ENCODE results near the gene AGPAT2.

The AGPAT2 gene

DNA sequence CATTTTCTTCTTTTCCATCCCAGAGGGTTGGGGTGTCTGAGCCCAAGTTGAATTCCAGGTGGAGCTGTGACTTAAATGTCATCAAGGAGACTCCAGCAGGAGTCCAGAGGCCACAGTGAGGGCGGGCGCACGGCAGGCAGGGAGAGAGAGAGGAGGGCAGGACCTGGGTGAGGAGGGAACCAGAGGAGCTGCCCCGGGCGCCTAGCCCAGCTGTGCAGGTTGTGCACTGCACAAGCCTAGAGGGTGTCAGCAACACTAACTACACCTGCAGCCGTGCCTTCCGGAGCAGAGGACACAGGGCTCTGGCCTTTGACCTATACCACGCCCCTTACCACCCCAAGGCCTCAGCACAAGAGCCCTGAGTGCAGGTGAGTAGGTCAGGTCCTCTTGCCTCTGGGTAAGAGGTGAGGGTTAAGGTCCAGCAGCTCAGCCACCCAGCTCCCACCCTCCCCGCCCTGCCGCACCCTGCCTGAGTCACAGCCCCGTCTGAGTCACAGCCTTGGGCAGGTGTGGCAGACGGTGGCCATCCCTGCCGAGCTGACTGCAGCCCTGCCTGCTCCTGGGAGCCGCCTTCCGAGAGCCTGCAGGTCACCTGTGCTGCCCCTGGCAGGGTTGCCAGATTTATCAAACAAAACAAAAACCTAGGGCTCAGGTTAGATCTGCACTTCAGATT lies 6.4 kb upstream of the AGPAT2 start:
- Histone ChIP-seq H3K27me3 (ENCODE audit: control insufficient read depth, insufficient read depth, low read length) (no peaks in the 10 kb centered on the region), H3K9me3 (ENCODE audit: control insufficient read depth, insufficient read depth, low read length) (no peaks in the 10 kb centered on the region), H3K4me1 (ENCODE audit: control insufficient read depth, insufficient read depth, low read length) (peaks cover 13% of the 10 kb centered on the region), H3K4me3 (ENCODE audit: low read length) (no peak overlapping the region), H3K36me3 (ENCODE audit: control insufficient read depth, insufficient read depth, low read length) (no peaks in the 10 kb centered on the region), H3K27ac (ENCODE audit: low read length) (no peak overlapping the region)
- no peak for DNase-seq (ENCODE audit: low read depth, low spot score)
- no CpG with 5 or more reads among the region's 15 CpGs for WGBS (ENCODE audit: insufficient coverage, insufficient read length)

DNA sequence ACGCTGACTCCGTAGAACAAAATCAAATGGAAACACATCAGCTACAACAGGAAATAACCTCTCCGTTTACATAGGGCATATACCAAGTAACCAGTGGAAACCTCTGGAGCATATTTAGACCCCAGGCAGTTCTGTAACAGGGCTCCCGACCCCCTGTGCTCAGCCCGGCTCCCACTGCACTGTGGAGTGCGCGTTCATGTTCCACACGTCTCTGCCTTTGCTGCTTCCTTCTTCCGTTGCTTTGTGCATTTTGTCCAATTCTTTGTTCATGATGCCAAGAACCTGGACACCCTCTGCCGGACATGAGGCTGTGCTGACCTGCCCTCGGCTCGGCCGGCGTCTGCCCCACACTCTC lies 5.9 kb upstream of the AGPAT2 start:
- DNase-seq (ENCODE audit: low read depth, low spot score), result no peak
- no CpG with 5 or more reads among the region's 14 CpGs for WGBS (ENCODE audit: insufficient coverage, insufficient read length)
- Histone ChIP-seq H3K9me3 (ENCODE audit: control insufficient read depth, insufficient read depth, low read length) (no peaks in the 10 kb centered on the region), H3K4me1 (ENCODE audit: control insufficient read depth, insufficient read depth, low read length) (peaks cover 13% of the 10 kb centered on the region), H3K4me3 (ENCODE audit: low read length) (no peak overlapping the region), H3K27ac (ENCODE audit: low read length) (no peak overlapping the region), H3K36me3 (ENCODE audit: control insufficient read depth, insufficient read depth, low read length) (no peaks in the 10 kb centered on the region), H3K27me3 (ENCODE audit: control insufficient read depth, insufficient read depth, low read length) (no peaks in the 10 kb centered on the region)

GRCh38 chr9:136692185-136693134 lies 5.2 kb upstream of the AGPAT2 start:
- Histone ChIP-seq H3K4me3 (ENCODE audit: low read length) (no peak overlapping the region), H3K9me3 (ENCODE audit: control insufficient read depth, insufficient read depth, low read length) (no peaks in the 10 kb centered on the region), H3K36me3 (ENCODE audit: control insufficient read depth, insufficient read depth, low read length) (no peaks in the 10 kb centered on the region), H3K4me1 (ENCODE audit: control insufficient read depth, insufficient read depth, low read length) (peaks cover 14% of the 10 kb centered on the region), H3K27me3 (ENCODE audit: control insufficient read depth, insufficient read depth, low read length) (no peaks in the 10 kb centered on the region), H3K27ac (ENCODE audit: low read length) (no peak overlapping the region)
- no peak for DNase-seq (ENCODE audit: low read depth, low spot score)
- WGBS (ENCODE audit: insufficient coverage, insufficient read length), result no CpG with 5 or more reads among the region's 46 CpGs

DNA sequence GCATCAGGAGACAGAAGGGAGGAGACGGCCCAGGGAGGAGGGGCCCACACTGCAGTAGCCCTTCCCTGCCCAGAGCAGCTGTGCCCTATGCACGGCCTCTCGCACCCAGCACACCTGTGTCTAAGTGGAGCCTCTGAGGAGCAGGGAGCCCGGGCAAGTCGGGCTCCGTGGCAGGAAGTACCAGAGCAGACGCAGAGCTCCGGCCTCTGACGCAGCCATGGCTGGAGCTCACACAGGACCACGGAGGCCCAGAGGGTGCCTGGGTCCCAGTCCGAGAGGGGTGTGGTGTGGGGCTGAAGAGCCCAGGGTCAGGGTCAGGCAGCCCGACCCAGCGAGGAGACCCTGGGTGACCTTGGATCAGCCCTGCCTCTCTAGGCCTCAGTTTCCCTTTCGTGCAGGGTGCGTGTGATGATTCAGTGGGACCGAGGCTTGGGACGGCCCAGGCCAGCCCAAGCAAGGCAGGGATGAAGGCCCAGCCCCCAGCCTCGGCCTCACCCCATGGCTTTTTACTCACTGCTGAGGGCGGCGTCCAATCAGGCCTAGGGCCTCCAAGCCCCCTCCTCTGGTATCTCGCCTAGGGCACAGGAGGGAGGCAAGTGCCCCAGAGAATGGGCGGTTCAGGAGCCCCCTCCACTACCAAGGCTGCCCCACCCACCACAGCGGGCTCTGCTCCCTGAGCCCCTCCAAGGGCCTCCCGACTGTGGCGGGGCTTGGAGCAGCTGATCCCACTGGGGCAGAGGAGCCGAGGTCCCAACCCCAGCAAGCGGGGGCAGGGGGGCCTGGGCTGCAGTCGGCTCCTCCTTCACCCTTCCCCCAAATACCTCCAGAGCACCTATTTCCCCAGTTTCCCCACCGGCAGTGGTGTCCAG lies 4.3 kb upstream of the AGPAT2 start:
- no peak for DNase-seq (ENCODE audit: low read depth, low spot score)
- no CpG with 5 or more reads among the region's 29 CpGs for whole genome bisulfite sequencing (ENCODE audit: insufficient coverage, insufficient read length)
- no peaks in the 10 kb centered on the region for H3K36me3 ChIP-seq (ENCODE audit: control insufficient read depth, insufficient read depth, low read length)
- H3K27ac ChIP-seq (ENCODE audit: low read length), result no peak overlapping the region
- H3K4me3 ChIP-seq (ENCODE audit: low read length), result no peak overlapping the region
- H3K9me3 ChIP-seq (ENCODE audit: control insufficient read depth, insufficient read depth, low read length), result no peaks in the 10 kb centered on the region
- H3K27me3 ChIP-seq (ENCODE audit: control insufficient read depth, insufficient read depth, low read length), result no peaks in the 10 kb centered on the region
- H3K4me1 ChIP-seq (ENCODE audit: control insufficient read depth, insufficient read depth, low read length), result peaks cover 11% of the 10 kb centered on the region

GRCh38 chr9:136690806-136691261 lies 3.6 kb upstream of the AGPAT2 start:
- Histone ChIP-seq H3K36me3 (ENCODE audit: control insufficient read depth, insufficient read depth, low read length) (no peaks in the 10 kb centered on the region; the same call in 1 of the 2 replicates), H3K4me3 (ENCODE audit: low read length) (no peak overlapping the region), H3K9me3 (ENCODE audit: control insufficient read depth, insufficient read depth, low read length) (no peaks in the 10 kb centered on the region), H3K27me3 (ENCODE audit: control insufficient read depth, insufficient read depth, low read length) (no peaks in the 10 kb centered on the region), H3K4me1 (ENCODE audit: control insufficient read depth, insufficient read depth, low read length) (peaks cover 14% of the 10 kb centered on the region), H3K27ac (ENCODE audit: low read length) (no peak overlapping the region)
- WGBS (ENCODE audit: insufficient coverage, insufficient read length), result no CpG with 5 or more reads among the region's 15 CpGs
- DNase-seq (ENCODE audit: low read depth, low spot score), result no peak

DNA sequence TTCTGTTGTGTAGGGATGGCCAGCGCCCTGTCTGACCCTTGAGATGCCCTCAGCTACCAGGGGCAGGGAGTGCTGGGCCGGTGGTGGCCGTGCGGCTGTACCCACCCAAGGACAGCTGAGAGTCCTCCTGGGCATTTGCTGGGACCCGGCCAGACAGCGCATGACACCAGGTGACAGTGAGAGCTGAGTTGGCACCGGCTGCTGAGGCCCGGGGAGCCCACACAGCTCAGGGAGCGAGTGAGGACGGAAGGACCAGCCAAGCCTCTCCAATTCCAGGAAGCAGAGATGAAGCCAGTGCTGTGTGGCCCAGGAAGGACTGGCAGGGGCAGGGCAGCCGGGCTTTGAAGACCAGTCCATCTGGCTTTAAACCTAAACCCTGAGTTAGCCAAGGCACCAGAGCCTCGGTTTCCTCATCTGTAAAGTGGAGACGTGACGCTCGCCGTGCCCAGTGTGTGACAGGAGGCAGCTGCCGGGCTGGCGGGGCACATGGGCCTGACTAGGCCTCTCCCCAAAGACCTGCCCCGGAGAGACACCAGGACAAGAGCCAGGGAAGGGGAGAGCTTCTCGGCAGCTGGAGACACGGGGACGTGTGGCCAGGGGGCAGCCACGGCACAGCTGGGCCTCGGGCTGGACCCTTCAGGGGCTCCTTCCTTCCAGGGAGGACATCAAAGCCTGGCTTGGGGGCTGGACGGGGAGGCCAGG lies 3.0 kb upstream of the AGPAT2 start:
- peaks cover 16% of the 10 kb centered on the region for H3K4me1 ChIP-seq (ENCODE audit: control insufficient read depth, insufficient read depth, low read length)
- H3K27me3 ChIP-seq (ENCODE audit: control insufficient read depth, insufficient read depth, low read length), result no peaks in the 10 kb centered on the region

GRCh38 chr9:136689108-136689460 lies 1.8 kb upstream of the AGPAT2 start:
- no peaks in the 10 kb centered on the region for H3K27me3 ChIP-seq (ENCODE audit: control insufficient read depth, insufficient read depth, low read length)
- H3K27ac ChIP-seq (ENCODE audit: low read length), result no peak overlapping the region
- no peaks in the 10 kb centered on the region for H3K9me3 ChIP-seq (ENCODE audit: control insufficient read depth, insufficient read depth, low read length)
- peaks cover 12% of the 10 kb centered on the region for H3K4me1 ChIP-seq (ENCODE audit: control insufficient read depth, insufficient read depth, low read length)
- H3K4me3 ChIP-seq (ENCODE audit: low read length), result no peak overlapping the region
- no CpG with 5 or more reads among the region's 7 CpGs for WGBS (ENCODE audit: insufficient coverage, insufficient read length)
- DNase-seq (ENCODE audit: low read depth, low spot score), result no peak
- H3K36me3 ChIP-seq (ENCODE audit: control insufficient read depth, insufficient read depth, low read length), result no peaks in the 10 kb centered on the region; the same call in 1 of the 2 replicates

More for the DNA sequence above, 3.0 kb upstream of the AGPAT2 start:
- H3K4me3 ChIP-seq (ENCODE audit: low read length), result no peak overlapping the region
- DNase-seq (ENCODE audit: low read depth, low spot score), result no peak
- H3K9me3 ChIP-seq (ENCODE audit: control insufficient read depth, insufficient read depth, low read length), result no peaks in the 10 kb centered on the region
- H3K27ac ChIP-seq (ENCODE audit: low read length), result no peak overlapping the region
- H3K36me3 ChIP-seq (ENCODE audit: control insufficient read depth, insufficient read depth, low read length), result no peaks in the 10 kb centered on the region; the same call in 1 of the 2 replicates
- no CpG with 5 or more reads among the region's 25 CpGs for WGBS (ENCODE audit: insufficient coverage, insufficient read length)

DNA sequence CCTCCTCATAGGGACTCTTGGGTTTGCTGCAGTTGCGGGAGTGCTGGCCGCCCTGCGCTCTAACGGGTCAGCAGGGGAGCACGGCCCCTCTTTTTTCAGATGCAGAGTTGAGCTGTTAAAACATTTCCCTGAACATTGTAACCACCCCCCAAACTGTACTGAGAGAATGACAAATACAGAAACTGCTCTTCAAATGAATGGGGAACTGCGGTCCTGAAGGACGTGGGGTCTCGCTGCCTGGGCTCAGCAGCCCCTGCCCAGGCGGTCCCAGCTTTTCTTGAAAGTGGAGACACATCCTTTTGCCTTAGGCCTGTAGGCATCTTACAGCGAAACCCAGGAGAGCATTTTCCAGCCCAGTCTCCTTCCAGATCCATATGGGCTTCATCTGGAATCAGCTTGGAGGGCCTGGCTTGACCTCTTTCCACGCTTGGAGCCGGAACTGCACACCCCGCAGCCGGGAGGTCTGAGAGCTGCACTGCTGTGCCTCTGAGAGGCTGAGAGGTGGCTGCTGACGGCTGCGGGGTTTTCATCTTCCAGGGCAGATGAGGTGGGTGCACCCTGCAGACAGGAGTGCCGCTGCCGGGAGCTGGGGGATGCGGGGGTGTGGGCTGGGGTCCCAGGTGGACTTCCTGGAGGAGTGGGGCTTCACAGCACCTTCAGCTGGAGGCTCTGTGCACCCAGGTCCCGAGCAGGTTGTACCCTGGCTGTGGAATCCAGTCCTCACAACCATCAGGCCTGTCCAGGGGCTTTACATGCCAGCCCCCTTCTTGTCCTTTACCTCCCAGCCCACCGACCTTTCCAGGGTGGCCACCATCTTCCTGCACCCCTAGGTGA lies 1.2 kb upstream of the AGPAT2 start:
- H3K27me3 ChIP-seq (ENCODE audit: control insufficient read depth, insufficient read depth, low read length), result no peaks in the 10 kb centered on the region
- H3K27ac ChIP-seq (ENCODE audit: low read length), result no peak overlapping the region
- DNase-seq (ENCODE audit: low read depth, low spot score), result no peak
- peaks cover 12% of the 10 kb centered on the region for H3K4me1 ChIP-seq (ENCODE audit: control insufficient read depth, insufficient read depth, low read length)
- no peaks in the 10 kb centered on the region; the same call in 1 of the 2 replicates for H3K36me3 ChIP-seq (ENCODE audit: control insufficient read depth, insufficient read depth, low read length)
- H3K9me3 ChIP-seq (ENCODE audit: control insufficient read depth, insufficient read depth, low read length), result no peaks in the 10 kb centered on the region
- no peak overlapping the region; the same call in 1 of the 2 replicates for H3K4me3 ChIP-seq (ENCODE audit: low read length)
- no CpG with 5 or more reads among the region's 21 CpGs for WGBS (ENCODE audit: insufficient coverage, insufficient read length)

GRCh38 chr9:136687721-136688223 lies 515 bp upstream of the AGPAT2 start:
- Histone ChIP-seq H3K9me3 (ENCODE audit: control insufficient read depth, insufficient read depth, low read length) (no peaks in the 10 kb centered on the region), H3K27me3 (ENCODE audit: control insufficient read depth, insufficient read depth, low read length) (no peaks in the 10 kb centered on the region), H3K36me3 (ENCODE audit: control insufficient read depth, insufficient read depth, low read length) (no peaks in the 10 kb centered on the region; the same call in 1 of the 2 replicates), H3K27ac (ENCODE audit: low read length) (no peak overlapping the region), H3K4me1 (ENCODE audit: control insufficient read depth, insufficient read depth, low read length) (peaks cover 12% of the 10 kb centered on the region), H3K4me3 (ENCODE audit: low read length) (peak overlapping the region; percentile 85; the same call in 1 of the 2 replicates)
- no CpG with 5 or more reads among the region's 37 CpGs for WGBS (ENCODE audit: insufficient coverage, insufficient read length)
- no peak for DNase-seq (ENCODE audit: low read depth, low spot score)

Data from iPS DF 6.9 (cell line).